HG03139 (cell line): ENCODE results near the gene PTPRG.

Source experiments
- ATAC-seq: cut with Tn5 transposase; IDR thresholded peaks from one replicate; pipeline ENCODE4 v1.9.1; 2021; ENCODE audit not compliant: unreplicated experiment

PTPRG gene

DNA sequence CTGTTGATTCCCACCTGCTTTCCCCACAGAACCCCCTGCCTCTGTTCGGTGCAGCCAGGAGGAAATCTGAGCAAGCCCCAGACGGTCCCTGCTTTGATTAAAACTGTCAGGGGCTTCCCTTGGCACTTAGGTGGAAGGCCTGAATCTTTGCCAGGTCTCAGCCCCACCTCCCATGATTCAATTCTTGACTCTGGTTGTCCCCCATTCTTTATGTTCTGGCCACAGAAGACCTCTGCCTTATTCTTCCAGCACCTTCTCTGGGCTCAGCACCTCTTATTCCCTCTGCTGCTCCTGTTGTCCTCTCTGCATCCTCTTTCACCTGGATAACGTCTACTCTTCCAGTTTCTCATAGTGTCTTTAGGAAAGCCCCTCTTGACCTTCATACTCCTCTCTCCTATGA lies 349.4 kb downstream of the PTPRG start:
- no peak for ATAC-seq

DNA sequence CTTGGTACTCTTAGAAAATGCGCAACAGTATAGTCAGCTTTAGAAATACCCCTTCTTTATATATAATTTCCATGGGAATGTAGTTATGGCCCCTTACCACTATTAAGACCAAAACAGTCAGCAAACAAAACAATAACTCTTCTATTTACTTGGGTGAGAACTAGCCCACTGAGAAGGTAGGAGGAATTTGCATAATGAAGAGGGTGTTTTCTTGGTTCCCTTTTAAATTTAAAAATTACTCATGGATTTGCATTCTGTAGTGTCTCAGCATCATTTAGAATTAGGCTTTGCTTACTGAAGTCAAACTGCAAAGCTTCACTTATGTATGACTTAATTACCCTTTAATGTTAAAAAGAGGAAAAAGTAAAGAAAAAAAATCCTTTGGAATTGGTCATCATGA lies 350.8 kb downstream of the PTPRG start:
- ATAC-seq, result peak; percentile 85

DNA sequence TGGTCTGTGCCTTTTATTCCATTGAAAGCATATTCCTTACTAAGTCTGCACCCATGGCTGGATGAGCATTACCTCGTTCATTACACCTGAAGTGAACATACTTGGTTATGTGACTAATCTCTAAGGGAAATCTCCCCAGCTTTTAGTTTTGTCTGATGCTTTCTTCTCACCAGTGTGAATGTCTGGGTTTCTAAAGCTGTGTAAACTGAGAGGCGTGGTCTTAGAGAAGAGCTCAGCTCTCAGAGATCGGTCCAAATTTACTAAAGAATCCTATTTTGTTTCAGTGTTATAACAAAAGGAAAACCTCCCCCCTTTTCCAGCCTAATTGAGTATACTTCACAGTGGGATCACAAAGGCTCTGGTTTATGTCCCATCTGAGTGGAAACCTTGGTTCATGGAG lies 352.3 kb downstream of the PTPRG start:
- no peak for ATAC-seq

DNA sequence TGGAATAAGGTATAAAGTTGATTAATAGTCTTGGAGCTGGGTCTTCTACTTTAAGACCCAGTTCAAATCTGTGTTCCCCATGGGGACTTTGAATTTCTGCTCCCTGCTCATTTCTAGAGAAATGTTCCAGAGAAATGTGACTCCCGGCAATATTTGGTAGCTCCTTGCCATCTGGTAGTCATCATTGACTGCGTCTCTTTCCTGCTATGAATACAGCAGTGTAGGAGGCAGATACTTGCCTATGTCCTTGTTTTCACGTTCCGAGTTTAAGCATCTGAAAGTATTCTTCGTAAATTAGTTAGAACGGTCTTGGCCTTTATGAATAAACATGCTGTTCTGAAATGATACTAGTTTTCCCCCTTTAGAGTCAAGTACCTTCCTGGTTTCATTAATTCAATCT lies 352.9 kb downstream of the PTPRG start:
- ATAC-seq, result no peak

DNA sequence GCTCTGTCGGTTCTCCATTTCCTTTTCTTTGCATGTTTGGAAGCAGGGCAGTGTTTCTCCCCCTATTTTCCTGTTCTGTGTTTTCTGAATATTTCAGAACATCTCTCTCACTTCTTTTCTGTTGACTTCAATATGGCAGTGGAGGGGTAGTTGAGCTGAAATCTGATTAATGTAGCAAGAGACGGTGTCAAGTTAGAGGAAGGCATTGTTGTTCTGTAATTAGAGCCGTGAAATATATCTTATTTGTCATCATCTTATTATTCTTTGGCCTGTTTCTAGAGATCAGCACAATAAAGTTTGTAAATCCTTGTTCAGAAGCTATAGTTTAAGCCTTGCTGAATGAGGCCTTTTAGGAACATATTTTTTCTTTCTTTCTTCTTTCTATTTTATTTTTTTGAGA lies 353.9 kb downstream of the PTPRG start:
- no peak for ATAC-seq

DNA sequence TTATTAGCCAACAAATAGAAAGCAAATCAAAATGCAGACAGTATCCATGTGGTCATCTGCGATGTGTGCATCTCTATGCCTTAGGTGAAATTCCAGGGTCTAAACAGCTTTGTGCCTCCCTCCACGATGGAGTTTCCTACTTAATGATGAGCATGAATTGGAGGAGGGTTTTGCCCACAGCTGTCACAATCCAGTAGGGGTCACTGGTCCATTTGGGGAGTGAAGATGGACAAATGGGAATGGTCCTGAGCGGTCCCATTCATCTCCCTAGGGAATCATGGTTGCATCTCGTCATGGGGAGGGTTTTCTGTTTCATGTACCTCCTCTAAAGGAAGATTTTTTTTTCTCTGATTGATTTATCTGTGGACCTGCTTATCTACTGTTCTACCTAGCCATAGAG lies 358.0 kb downstream of the PTPRG start:
- ATAC-seq, result no peak

DNA sequence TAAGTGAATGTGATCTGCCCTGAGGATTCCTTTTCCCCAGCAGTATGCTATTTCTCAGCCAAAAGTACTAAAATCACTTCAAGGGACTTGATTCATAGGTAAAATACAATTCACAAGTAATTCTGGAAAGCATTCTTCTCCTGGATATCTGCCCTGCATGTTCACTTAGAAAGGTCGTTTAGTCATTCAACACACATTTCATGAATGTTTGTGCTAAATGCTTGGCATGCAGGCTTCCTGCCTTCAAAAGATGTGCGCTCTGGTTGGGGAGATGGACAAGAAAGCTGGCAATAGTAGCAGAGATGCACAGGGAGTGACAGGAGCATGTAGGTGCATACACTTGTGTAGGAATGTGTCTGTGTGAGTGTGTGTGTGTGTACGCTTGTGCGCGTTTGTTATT lies 360.7 kb downstream of the PTPRG start:
- ATAC-seq, result no peak

DNA sequence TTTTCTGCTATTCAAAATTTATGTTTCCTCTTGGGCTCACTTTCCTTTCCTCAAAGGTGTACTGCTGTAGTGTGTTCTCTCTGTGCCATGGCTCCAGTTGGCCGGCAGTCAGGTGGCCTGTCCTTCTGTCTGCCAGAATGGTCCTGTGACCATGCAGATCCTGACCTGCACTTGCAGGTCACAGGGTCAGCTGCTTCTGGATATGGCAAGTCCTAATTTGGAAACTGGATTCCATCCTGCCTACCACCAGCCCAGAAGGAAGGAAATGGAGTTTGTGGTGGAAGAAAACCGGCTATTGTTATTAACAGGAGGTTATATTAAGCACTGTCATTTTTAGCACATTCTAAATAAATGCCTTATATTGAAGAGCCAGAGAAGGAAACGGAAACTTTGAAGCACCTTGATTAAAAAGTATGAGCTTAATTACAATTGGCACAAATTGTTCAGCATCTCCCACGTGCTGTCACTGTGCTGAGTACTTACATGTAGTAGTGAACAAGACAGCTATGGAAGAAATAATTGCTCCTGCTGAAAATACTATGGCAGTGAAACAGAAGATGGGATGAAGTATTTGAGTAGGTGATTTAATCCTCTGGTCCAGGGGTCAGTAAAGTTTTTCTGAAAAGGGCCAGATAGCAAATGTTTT lies 362.8 kb downstream of the PTPRG start:
- ATAC-seq, result no peak

DNA sequence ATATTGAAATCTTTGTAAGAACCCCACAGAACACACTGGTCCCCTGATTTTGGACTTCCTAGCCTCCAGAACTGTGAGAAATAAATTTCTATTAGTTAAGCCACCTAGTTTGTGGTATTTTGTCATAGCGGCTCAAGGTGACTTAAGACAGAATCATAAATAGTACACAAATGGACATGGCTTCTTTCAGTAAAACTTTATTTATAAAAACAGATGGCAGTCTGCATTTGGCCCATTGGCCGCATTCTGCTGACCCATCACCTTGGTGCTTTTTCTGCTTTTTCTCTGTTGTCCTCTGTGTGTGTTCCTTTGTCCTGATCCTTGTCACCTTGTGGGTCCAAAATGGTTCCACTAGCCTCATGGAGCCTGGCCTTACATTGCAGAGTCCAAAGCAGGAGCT lies 363.6 kb downstream of the PTPRG start:
- no peak for ATAC-seq

DNA sequence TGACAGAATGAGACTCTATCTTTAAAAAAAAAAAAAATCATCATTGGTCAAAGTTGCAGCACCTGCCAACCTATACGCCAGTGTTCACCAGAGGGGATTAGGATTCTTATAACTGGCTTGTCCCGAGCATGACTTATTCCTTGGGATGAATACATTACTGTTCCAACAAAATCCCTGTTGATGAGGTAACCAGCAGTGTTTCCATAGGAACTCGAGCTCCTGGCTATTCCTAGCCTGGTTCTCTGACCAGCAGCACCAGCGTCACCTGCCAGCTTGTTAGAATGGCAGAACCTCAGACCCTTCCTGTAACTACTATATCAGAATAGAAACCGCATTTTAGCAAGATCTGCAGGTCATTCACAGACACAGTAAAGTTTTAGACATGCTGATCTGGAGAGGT lies 364.4 kb downstream of the PTPRG start:
- ATAC-seq, result no peak

DNA sequence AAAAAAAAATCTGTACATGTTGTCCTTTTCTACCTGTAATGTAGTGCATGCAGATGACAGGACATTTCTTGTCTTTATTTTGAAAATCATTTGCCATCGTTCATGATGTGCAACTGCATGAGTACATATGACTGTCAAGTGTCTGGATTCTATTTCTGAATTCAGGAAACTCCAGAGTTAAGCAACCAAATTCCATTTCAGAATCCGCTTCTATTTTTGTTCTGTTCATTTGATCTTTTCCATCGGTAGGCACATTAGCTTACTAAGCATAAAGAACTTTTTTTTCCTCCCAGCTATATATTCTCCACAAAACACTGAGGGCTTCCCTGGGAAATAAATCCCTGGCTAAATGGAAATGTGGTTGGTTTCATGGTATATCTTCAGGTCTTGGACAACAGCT lies 365.6 kb downstream of the PTPRG start:
- no peak for ATAC-seq

DNA sequence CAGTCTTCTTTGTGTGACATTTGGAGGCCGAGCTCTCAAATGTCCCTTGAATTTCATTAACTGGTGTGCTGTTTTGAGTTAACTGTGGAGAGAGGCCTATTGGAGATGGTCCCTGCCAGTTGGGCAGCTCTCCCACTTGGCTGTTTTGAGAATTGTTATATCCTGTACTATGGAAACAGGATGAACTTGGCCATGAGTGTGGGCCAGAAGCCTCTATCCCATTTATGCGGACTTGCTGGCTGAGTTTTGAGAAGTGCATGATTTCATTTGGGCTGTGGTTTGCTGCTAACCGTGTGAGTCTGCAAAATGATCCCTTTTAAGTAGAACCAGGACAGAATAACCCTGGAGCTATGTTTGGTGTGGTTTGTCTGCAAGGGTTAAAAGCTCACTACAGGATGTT lies 366.0 kb downstream of the PTPRG start:
- ATAC-seq, result no peak

DNA sequence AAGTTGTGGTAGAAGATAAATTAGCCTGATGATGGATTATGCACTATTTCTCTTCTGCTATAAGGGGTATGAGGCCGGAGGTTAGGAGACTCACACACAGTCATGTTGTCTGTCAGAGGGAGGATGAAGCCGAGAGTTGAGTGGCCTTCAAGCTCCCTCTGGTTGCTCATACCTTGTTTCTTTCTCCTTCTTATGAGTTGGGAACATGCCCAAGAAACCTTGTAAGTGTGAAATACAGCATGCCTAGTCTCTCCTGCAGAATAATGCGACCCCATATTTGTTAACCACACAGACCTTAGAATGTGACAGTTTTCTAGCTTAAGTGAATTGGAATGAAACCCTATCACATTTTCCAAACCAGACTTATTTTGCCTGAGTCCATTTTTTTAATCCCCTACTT lies 366.7 kb downstream of the PTPRG start:
- no peak for ATAC-seq

DNA sequence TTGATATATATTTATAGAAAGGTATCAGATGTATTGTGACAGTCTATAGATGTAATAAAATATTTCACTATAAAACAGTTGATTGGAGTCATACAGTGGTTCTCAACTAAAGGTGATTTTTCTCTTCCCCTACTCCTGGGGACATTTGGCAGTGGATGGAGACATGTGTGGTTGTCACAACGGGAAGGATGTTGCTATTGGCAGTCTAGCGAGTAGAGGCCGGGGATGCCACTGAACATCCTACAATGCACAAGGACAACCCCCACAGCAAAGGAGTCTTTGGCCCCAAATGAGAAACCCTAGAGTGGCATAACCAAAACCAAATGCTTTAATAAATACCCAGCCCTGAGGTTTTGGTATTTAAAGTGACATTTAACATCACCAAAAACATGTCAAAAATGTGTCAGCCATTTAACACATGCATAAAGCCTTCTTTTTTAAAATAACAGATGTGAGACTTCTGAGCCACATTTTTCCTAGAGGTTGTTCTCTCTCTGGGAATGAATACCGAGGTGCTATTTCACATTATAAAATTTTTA lies 367.5 kb downstream of the PTPRG start:
- no peak for ATAC-seq

DNA sequence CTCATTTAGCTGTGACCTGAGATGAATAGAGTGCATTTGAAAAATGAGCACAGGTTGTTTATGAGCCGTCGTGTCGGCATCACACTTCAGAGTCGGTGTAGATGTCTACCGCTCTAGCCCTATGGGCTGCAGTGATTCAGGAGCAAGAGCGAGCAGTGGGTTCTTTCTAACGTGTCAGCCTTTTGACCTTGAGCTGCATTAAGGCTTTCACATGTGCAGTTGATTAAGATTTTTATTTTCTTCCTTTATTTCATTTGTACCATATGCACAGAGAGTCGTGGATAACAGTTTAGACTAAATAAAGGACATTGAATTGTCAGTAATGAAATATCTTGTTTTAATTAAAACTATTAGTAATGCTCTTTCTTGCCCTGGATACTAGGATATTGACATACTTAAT lies 368.2 kb downstream of the PTPRG start:
- ATAC-seq, result no peak

DNA sequence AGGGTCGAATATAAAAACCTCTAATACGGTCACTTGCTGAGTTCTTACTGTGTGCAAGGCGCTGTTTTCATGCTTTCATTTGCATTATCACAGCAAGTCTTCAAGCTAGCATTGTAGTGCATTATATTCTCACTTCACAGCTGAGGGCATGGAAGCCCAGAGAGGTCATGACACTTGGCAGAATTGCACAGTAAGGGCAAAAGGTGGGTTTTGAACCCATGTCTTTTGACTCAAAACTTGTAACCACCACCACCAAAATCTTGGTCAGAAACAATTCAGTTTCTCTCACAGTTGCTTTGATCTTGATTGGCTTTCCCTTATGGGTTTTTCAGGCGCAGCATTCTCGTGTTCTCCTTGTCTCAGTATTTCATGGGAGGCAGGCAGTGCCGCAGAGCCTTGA lies 371.1 kb downstream of the PTPRG start:
- ATAC-seq, result no peak

DNA sequence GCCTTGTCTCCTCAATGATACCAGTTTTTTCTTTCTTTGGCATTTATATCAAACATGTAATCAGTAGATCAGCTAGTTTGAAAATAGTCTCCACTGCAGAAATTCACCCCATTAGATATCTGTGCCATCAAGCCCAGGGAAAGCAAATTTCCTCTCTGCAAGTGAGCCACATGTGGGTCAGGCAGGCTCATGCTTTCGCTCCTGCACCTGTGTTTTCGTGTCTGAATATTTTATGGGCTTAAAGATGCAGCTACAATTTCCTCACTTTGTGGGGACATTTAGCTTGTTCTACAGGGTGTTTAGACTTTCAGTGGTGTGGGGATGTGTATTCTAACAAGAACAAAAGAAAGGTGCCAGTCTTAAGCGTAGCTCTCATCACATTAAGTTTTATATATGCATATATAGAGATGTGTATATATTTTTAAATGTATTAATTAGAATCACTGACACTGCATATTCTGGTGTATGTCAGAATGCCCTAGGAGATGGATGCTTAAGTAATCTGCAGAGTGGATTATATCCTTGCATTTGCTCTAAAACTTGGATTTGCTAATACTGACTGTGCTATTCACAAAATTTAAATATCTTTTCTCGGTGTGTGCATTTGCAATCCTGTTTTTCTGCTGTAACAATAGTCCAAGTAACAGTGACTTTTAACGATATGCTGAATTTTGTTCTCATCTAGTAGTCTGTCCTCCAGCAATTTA lies 372.6 kb downstream of the PTPRG start:
- no peak for ATAC-seq

DNA sequence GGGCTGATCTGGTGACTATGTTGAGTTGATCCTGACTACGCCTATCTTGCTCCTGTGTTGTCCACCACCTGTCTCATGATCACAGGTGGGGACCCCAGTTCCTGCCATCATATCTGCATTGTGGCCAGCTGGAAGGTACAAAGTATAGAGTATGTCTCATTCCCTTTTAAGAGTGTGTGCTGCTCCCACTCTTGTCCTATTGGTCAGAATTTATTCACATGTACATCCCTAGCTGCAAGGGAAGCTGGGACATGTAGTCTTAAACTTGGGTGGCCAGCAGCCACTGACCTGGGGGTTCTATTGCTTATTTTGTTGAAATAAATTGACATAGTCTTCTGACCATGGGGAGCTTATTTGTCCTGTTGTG lies 373.1 kb downstream of the PTPRG start:
- no peak for ATAC-seq

DNA sequence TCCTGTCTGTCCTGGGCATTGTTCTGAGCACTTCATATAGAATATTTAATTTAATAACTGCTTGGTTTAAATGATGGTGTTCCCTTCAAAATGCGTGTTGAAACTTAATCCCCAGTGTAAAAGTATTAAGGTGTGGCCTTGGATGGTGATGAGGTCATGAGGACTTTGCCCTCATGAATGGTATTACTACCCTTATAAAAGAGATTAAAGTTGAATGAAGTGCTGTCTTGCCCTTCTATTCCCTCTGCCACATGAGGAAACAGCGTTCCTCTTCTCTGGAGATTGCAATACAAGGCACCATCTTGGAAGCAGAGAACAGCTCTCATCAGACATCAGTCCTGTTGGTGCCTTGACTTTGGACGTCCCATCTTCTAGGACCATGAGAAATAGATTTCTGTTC lies 374.4 kb downstream of the PTPRG start:
- no peak for ATAC-seq

DNA sequence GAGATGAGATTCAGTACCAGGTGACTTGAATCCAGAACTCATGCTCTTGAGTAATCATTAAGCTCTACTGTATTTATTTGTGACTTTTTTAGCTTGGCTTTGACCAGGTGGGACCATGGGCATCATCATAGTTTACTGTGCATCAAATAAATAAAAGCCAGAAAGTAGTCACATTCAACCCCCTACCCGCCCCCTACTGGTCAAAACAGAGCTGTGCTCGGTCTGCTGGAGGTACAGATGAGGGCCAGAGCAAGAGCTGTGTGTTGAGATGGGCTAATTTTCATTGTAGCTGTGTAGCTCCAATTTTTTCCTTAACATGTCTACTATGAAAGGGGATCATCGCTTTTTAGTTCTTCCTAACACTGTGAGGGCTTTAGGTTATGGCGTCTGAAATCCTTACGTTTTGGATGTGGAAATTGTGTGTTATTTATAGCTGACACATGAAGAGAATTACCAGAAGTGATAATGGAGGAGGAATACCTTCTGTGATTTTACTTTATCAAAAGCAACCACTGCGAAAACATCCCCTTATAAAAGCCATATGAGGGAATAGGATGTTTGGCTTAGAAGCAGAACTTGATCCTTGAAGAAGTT lies 375.1 kb downstream of the PTPRG start:
- ATAC-seq, result no peak

DNA sequence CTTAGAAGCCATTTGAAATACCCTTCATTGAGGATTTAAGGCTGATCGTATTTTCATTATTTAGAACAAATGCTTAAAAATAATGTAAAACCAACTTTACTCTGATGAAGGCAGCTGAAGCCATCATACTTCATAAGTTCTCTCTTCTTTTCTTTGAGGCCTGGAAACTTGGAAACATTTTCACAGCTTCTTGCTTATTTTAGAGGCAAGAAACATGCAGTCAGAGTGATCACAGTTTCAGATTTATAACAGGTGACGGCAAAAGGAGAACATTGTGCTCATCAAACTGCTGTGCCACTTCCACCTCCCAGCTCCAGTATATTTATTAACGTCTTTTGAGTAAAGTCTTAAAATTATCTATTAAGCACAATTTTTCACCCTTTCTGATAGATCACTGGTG lies 376.1 kb downstream of the PTPRG start:
- no peak for ATAC-seq

DNA sequence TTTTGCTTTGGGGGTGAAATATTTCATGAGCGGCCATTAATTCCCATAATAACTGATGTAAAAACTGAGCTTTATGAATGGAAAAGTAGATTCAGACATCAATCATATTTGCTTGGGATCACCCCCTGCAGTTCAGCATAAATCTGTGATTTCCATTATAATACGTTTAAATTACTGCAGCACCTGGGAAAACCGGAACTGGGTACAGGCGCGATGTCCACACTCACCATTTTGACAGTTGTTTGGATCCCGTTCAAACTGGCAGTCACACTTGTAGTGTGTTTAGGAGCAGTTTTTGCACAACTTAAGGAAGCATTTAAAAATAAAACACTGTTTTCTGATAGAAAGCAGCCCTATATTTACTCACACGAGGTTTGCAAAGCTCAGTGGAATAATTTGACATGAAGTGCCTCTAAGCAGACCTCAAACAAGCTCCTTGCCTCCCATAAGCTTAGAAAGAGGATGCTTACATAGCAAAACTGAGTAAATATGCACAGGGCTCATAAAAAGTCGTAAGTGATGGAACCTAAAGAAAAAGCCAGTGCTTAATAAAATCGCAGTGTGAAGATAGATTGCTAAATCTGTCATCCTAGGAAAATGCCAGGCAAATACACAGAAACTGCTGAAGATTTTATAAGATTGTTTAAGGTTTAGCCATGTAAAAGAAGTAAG lies 377.6 kb downstream of the PTPRG start:
- ATAC-seq, result no peak
